ENCODE results near the gene AP2M1.

GRCh38 chr3:184148076-184148475 lies 26.6 kb upstream of the AP2M1 start:
- TF ChIP-seq EP300 (IDR thresholded peaks at IDR 0.05; ENCODE audit: borderline replicate concordance in 1 of 2, control insufficient read depth in 1 of 2, low read depth in 2 of 2, low read length in 2 of 2) (no peak), POLR2A (IDR thresholded peaks at IDR 0.05; ENCODE audit: low read depth, low read length) (no peak), MTA2 (IDR thresholded peaks at IDR 0.05; ENCODE audit: low read depth) (no peak)

All from GM12878 (cell line).